Measurements from ENCODE around the gene B4GALT3.

B4GALT3 gene

GRCh38 chr1:161153682-161154337 is 23.5 kb downstream of the B4GALT3 start, which contains the start of gene UFC1:
Gene UFC1 (plus strand): TSS chr1:161153978. CDS start chr1:161153998, 20 bp downstream.
- no peak for TF ChIP-seq ZNF565 (CRISPR knock-in tag; conservative IDR thresholded peaks at IDR 0.05; ENCODE audit: low read depth)
- TF ChIP-seq ZFP3 (CRISPR knock-in tag; IDR thresholded peaks at IDR 0.05) = no peak
- TF ChIP-seq ARNTL (CRISPR knock-in tag; IDR thresholded peaks at IDR 0.05; ENCODE audit: borderline replicate concordance, low read depth) = no peak
- TF ChIP-seq ZFP30 (CRISPR knock-in tag; IDR thresholded peaks at IDR 0.05) = no peak
- no peak for TF ChIP-seq ZNF70 (CRISPR knock-in tag; IDR thresholded peaks at IDR 0.05)
- no peak for TF ChIP-seq ESRRG (CRISPR knock-in tag; IDR thresholded peaks at IDR 0.05)
- TF ChIP-seq ZC3H10 (CRISPR knock-in tag; IDR thresholded peaks at IDR 0.05) = peak; percentile 4; the same call in 1 of the 2 replicates
- ATAC-seq = peak; percentile 99

DNA sequence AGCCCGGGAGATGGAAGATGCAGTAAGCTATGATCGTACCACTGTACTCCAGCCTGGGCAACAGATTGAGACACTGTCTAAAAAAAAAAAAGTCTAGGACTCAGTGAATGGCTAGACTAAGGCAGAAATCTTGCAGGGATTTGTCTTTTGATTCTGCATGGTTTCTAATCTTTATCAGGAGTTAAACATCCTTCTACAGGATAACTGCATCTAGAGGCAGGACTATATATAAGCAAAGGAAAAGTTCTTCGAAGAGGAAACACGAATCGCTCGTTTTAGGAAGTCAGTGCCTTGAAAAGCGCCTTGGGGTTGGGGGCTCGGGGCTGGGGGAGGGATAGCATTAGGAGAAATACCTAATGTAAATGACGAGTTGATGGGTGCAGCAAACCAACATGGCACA is 24.1 kb downstream of the B4GALT3 start:
- ATAC-seq = peak; percentile 2
- no peak for TF ChIP-seq OSR1 (CRISPR knock-in tag; IDR thresholded peaks at IDR 0.05)

GRCh38 chr1:161145832-161146231 is 31.5 kb downstream of the B4GALT3 start:
- TF ChIP-seq ZFP3 (CRISPR knock-in tag; IDR thresholded peaks at IDR 0.05) = no peak
- no peak for TF ChIP-seq ARNTL (CRISPR knock-in tag; IDR thresholded peaks at IDR 0.05; ENCODE audit: borderline replicate concordance, low read depth)
- TF ChIP-seq RARB (CRISPR knock-in tag; IDR thresholded peaks at IDR 0.05) = no peak
- no peak for TF ChIP-seq PPARA (CRISPR knock-in tag; IDR thresholded peaks at IDR 0.05; ENCODE audit: borderline replicate concordance)
- TF ChIP-seq TOX (CRISPR knock-in tag; IDR thresholded peaks at IDR 0.05; ENCODE audit: borderline replicate concordance) = no peak
- no peak for ATAC-seq

- no peak for TF ChIP-seq BACH2 (CRISPR knock-in tag; IDR thresholded peaks at IDR 0.05; ENCODE audit: borderline replicate concordance)
- TF ChIP-seq ZNF565 (CRISPR knock-in tag; conservative IDR thresholded peaks at IDR 0.05; ENCODE audit: low read depth) = no peak
- TF ChIP-seq ZFP3 (CRISPR knock-in tag; IDR thresholded peaks at IDR 0.05) = no peak
- TF ChIP-seq TCF4 (CRISPR knock-in tag; IDR thresholded peaks at IDR 0.05; ENCODE audit: borderline replicate concordance) = no peak
- TF ChIP-seq PATZ1 (CRISPR knock-in tag; IDR thresholded peaks at IDR 0.05; ENCODE audit: borderline replicate concordance) = no peak
- TF ChIP-seq, protein P1, sequence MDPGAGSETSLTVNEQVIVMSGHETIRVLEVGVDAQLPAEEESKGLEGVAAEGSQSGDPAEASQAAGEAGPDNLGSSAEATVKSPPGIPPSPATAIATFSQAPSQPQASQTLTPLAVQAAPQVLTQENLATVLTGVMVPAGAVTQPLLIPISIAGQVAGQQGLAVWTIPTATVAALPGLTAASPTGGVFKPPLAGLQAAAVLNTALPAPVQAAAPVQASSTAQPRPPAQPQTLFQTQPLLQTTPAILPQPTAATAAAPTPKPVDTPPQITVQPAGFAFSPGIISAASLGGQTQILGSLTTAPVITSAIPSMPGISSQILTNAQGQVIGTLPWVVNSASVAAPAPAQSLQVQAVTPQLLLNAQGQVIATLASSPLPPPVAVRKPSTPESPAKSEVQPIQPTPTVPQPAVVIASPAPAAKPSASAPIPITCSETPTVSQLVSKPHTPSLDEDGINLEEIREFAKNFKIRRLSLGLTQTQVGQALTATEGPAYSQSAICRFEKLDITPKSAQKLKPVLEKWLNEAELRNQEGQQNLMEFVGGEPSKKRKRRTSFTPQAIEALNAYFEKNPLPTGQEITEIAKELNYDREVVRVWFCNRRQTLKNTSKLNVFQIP (CRISPR knock-in tag; IDR thresholded peaks at IDR 0.05; ENCODE audit: borderline replicate concordance, low read depth) = no peak
- TF ChIP-seq OSR1 (CRISPR knock-in tag; IDR thresholded peaks at IDR 0.05) = no peak
- TF ChIP-seq ESRRG (CRISPR knock-in tag; IDR thresholded peaks at IDR 0.05) = no peak
- no peak for TF ChIP-seq ISL1 (CRISPR knock-in tag; IDR thresholded peaks at IDR 0.05)
- no peak for TF ChIP-seq CSRNP3 (CRISPR knock-in tag; IDR thresholded peaks at IDR 0.05)
- no peak for ATAC-seq
Measured at GRCh38 chr1:161140755-161141400, 36.4 kb downstream of the B4GALT3 start.

DNA sequence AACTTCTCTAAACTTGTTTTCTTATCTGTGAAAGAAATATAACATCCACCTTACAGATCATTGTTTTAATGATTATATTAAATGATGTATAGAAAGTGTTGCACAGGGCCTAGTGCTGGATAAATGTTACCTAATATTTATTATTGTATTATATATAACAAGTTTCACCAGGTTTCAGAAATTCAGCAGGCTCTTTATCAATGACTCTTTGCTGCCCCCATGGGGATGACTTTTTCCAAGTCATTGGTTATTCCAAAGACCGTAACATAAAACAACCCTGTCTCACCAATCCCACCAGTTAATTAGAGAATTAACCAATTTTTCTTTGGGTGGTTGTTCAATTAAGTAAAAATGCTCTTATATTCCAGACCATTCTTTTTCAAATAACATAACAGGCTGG is 37.5 kb downstream of the B4GALT3 start:
- ATAC-seq = peak; percentile 90
- TF ChIP-seq PATZ1 (CRISPR knock-in tag; IDR thresholded peaks at IDR 0.05; ENCODE audit: borderline replicate concordance) (no peak), CSDC2 (CRISPR knock-in tag; IDR thresholded peaks at IDR 0.05) (no peak), BACH2 (CRISPR knock-in tag; IDR thresholded peaks at IDR 0.05; ENCODE audit: borderline replicate concordance) (no peak), SNAI2 (CRISPR knock-in tag; IDR thresholded peaks at IDR 0.05) (no peak), ZC3H10 (CRISPR knock-in tag; IDR thresholded peaks at IDR 0.05) (no peak), PPARA (CRISPR knock-in tag; IDR thresholded peaks at IDR 0.05; ENCODE audit: borderline replicate concordance) (no peak), TSHZ2 (CRISPR knock-in tag; IDR thresholded peaks at IDR 0.05) (no peak), ZNF8 (CRISPR knock-in tag; IDR thresholded peaks at IDR 0.05) (no peak), TOX (CRISPR knock-in tag; IDR thresholded peaks at IDR 0.05; ENCODE audit: borderline replicate concordance) (no peak), ESRRG (CRISPR knock-in tag; IDR thresholded peaks at IDR 0.05) (no peak), ZFP3 (CRISPR knock-in tag; IDR thresholded peaks at IDR 0.05) (no peak)

Data from SK-N-SH treated with all-trans-retinoic acid at 6 μM for 48 hours (cell line).